IMR-90 (cell line): ENCODE data around the gene HNRNPM. TPM values are rescaled to one million over a fixed set of nuclear protein-coding genes. Genes with fewer than 3 reads are reported as not detected.

Source experiments
- ATAC-seq: fragments of 200-7000 bp; cut with Tn5 transposase; 2 replicates; pipeline ENCODE4 v1.9.1; 2020; ENCODE audit warnings: low read depth, mild to moderate bottlenecking, moderate library complexity
- BruUV-seq: library from RNA; stranded (reverse); fragments of 400-500 nt; replicated peaks from 2 replicates; lab custom pipeline; 2021; lab: Mats Ljungman, UMichigan
- CTCF ChIA-PET: fragments of 300-600 bp; formaldehyde crosslinking; extraction: SDS; loops from one replicate; lab custom pipeline; 2021; ENCODE audit warnings: antibody characterized with exemption; lab: Yijun Ruan, JAX
- POLR2A ChIA-PET: fragments of 300-600 bp; sonication (Branson Sonifier 250); formaldehyde crosslinking; loops from one replicate; lab custom pipeline; 2022; ENCODE audit warnings: antibody characterized with exemption; ENCODE audit not compliant: unreplicated experiment; lab: Charles Lee
- DNase-seq: peaks from one replicate; pipeline ENCODE4 v3.0.0; 2013
- H2AFZ ChIP-seq: replicated peaks from 2 replicates; pipeline ENCODE3; 2013; ENCODE audit warnings: low read length, mild to moderate bottlenecking; ENCODE audit not compliant: poor library complexity
- H2AK5ac ChIP-seq: 2 replicates; pipeline ENCODE4 v1.6.1; 2013; ENCODE audit warnings: low read depth, low read length, inconsistent platforms
- H2AK9ac ChIP-seq: replicated peaks from 2 replicates; pipeline ENCODE3; 2013; ENCODE audit warnings: mild to moderate bottlenecking, low read depth, low read length, moderate library complexity; ENCODE audit not compliant: poor library complexity
- H2BK120ac ChIP-seq: 2 replicates; pipeline ENCODE4 v1.6.1; 2013; ENCODE audit warnings: low read depth, low read length, inconsistent platforms
- H2BK15ac ChIP-seq: 3 replicates; pipeline ENCODE4 v1.6.1; 2013; ENCODE audit warnings: low read depth, low read length, inconsistent platforms
- H2BK20ac ChIP-seq: 2 replicates; pipeline ENCODE4 v1.6.1; 2013; ENCODE audit warnings: low read depth, mild to moderate bottlenecking, inconsistent platforms, low read length, moderate library complexity
- H2BK5ac ChIP-seq: 2 replicates; pipeline ENCODE4 v1.6.1; 2013; ENCODE audit warnings: mild to moderate bottlenecking, low read depth, low read length, inconsistent platforms; ENCODE audit not compliant: poor library complexity, severe bottlenecking
- H3K14ac ChIP-seq: replicated peaks from 2 replicates; pipeline ENCODE4 v1.6.1; 2013; ENCODE audit warnings: low read depth, low read length, inconsistent platforms
- H3K18ac ChIP-seq: 2 replicates; pipeline ENCODE4 v1.6.1; 2013; ENCODE audit warnings: low read depth, low read length, control low read depth
- H3K23ac ChIP-seq: 2 replicates; pipeline ENCODE4 v1.6.1; 2013; ENCODE audit warnings: low read depth, low read length, inconsistent platforms
- H3K27ac ChIP-seq: 2 replicates; pipeline ENCODE4 v1.5.1; 2013; ENCODE audit warnings: mild to moderate bottlenecking, control low read depth, low read length; ENCODE audit not compliant: insufficient read depth
- H3K27me3 ChIP-seq: 2 replicates; pipeline ENCODE4 v1.6.1; 2013; ENCODE audit warnings: low read length; ENCODE audit not compliant: control insufficient read depth, insufficient read depth
- H3K36me3 ChIP-seq: 2 replicates; pipeline ENCODE4 v1.6.1; 2013; ENCODE audit warnings: low read length, mixed read lengths; ENCODE audit not compliant: control insufficient read depth, insufficient read depth
- H3K4ac ChIP-seq: 2 replicates; pipeline ENCODE4 v1.6.1; 2013; ENCODE audit warnings: low read depth, low read length, inconsistent platforms
- H3K4me1 ChIP-seq: 2 replicates; pipeline ENCODE4 v1.6.1; 2013; ENCODE audit warnings: low read length, mixed read lengths; ENCODE audit not compliant: control insufficient read depth, insufficient read depth
- H3K4me2 ChIP-seq: 2 replicates; pipeline ENCODE4 v1.6.1; 2013; ENCODE audit warnings: low read depth, mild to moderate bottlenecking, control low read depth, low read length, moderate library complexity
- H3K4me3 ChIP-seq: 2 replicates; pipeline ENCODE4 v1.5.1; 2013; ENCODE audit warnings: low read depth, mild to moderate bottlenecking, control low read depth, low read length, moderate library complexity; ENCODE audit not compliant: insufficient read depth
- H3K56ac ChIP-seq: 2 replicates; pipeline ENCODE4 v1.6.1; 2013; ENCODE audit warnings: low read length, inconsistent platforms; ENCODE audit not compliant: insufficient read depth; ENCODE audit errors: extremely low read depth
- H3K79me1 ChIP-seq, 2 experiments: 2 replicates each; pipeline ENCODE4 v1.6.1; 2013; ENCODE audit warnings: low read length in 2 of 2, inconsistent platforms in 1 of 2, low read depth in 1 of 2
- H3K9ac ChIP-seq: 2 replicates; pipeline ENCODE4 v1.6.1; 2013; ENCODE audit warnings: low read depth, low read length, control low read depth
- H3K9me1 ChIP-seq: 2 replicates; pipeline ENCODE4 v1.6.1; 2013; ENCODE audit warnings: low read length, inconsistent platforms; ENCODE audit not compliant: insufficient read depth
- H3K9me3 ChIP-seq: 2 replicates; pipeline ENCODE4 v1.6.1; 2013; ENCODE audit warnings: low read length; ENCODE audit not compliant: control insufficient read depth, insufficient read depth
- H4K20me1 ChIP-seq: 2 replicates; pipeline ENCODE4 v1.6.1; 2013; ENCODE audit warnings: low read length, inconsistent platforms; ENCODE audit not compliant: insufficient read depth
- H4K5ac ChIP-seq: 2 replicates; pipeline ENCODE4 v1.6.1; 2013; ENCODE audit warnings: mild to moderate bottlenecking, low read depth, low read length, control low read depth
- H4K8ac ChIP-seq, 2 experiments: 2 replicates each; pipeline ENCODE4 v1.6.1; 2013; ENCODE audit warnings: low read depth in 2 of 2, low read length in 2 of 2, control low read depth in 1 of 2, inconsistent platforms in 1 of 2
- H4K91ac ChIP-seq: 2 replicates; pipeline ENCODE4 v1.6.1; 2013; ENCODE audit warnings: low read depth, low read length, inconsistent platforms; ENCODE audit not compliant: insufficient read depth
- BHLHE40 ChIP-seq: fragments of 150-350 bp; IDR thresholded peaks from 2 replicates; pipeline ENCODE4 v1.6.1; 2016; ENCODE audit warnings: mild to moderate bottlenecking, low read depth, low read length
- CEBPB ChIP-seq: IDR thresholded peaks from 2 replicates; pipeline ENCODE4 v1.6.1; 2012; ENCODE audit warnings: low read depth, low read length, improper control_type of control experiment
- FOS ChIP-seq: fragments of 150-350 bp; IDR thresholded peaks from 2 replicates; pipeline ENCODE4 v1.6.1; 2016; ENCODE audit warnings: low read depth, low read length
- MAFK ChIP-seq: IDR thresholded peaks from 2 replicates; pipeline ENCODE4 v1.6.1; 2012; ENCODE audit warnings: low read depth, low read length, improper control_type of control experiment
- MAZ ChIP-seq: IDR thresholded peaks from 2 replicates; pipeline ENCODE4 v1.6.1; 2012; ENCODE audit warnings: low read depth, mild to moderate bottlenecking, low read length, improper control_type of control experiment, moderate library complexity, borderline replicate concordance
- MXI1 ChIP-seq: IDR thresholded peaks from 2 replicates; pipeline ENCODE4 v1.6.1; 2012; ENCODE audit warnings: low read depth, mild to moderate bottlenecking, low read length, moderate library complexity, borderline replicate concordance
- POLR2A ChIP-seq: IDR thresholded peaks from 2 replicates; pipeline ENCODE4 v1.6.1; 2012; ENCODE audit warnings: mild to moderate bottlenecking, low read depth, low read length
- RAD21 ChIP-seq: IDR thresholded peaks from 2 replicates; pipeline ENCODE4 v1.6.1; 2012; ENCODE audit warnings: low read length, improper control_type of control experiment
- RFX5 ChIP-seq: IDR thresholded peaks from 2 replicates; pipeline ENCODE4 v1.8.0; 2012; ENCODE audit warnings: low read depth, mild to moderate bottlenecking, low read length, moderate library complexity
- SMC3 ChIP-seq: fragments of 150-350 bp; IDR thresholded peaks from 2 replicates; pipeline ENCODE4 v1.6.1; 2016; ENCODE audit warnings: low read depth, mild to moderate bottlenecking, antibody characterized with exemption, low read length, moderate library complexity
- WGBS, 2 experiments: methylation state at CpG; one replicate each; pipeline versions ENCODE4 v1.1.5 to v1.1.7; 2013; ENCODE audit warnings: missing lambda C conversion rate in 2 of 2; ENCODE audit not compliant: insufficient read length in 1 of 2; ENCODE audit errors: extremely low coverage in 2 of 2; 5-methylcytosine and 5-hydroxymethylcytosine counted together
- dilution Hi-C: fragments of 300-500 bp; cut with HindIII; formaldehyde crosslinking; loops from one replicate; pipeline ENCODE4 v1.14.3; 2018; ENCODE audit warnings: low sequenced_read_pairs; ENCODE audit not compliant: unreplicated experiment
- in situ Hi-C: fragments of 300-500 bp; cut with MboI; formaldehyde crosslinking; loops from 3 replicates; pipeline ENCODE4 v1.14.3; 2019; ENCODE audit warnings: low sequenced_read_pairs, inconsistent platforms, mixed read lengths
- intact Hi-C: fragments of 100-400 bp; cut with micrococcal nuclease; formaldehyde crosslinking; loops from 2 replicates; pipeline ENCODE4 v1.10.0; 2022
- polyA plus RNA-seq, 3 experiments: library from polyadenylated mRNA; depleted of rRNA; stranded (reverse); fragments of >200 nt; gene quantifications; 2 replicates each; pipeline ENCODE4 v1.2.3, GENCODE V29; 2012; ENCODE audit warnings: low replicate concordance in 1 of 3
- total RNA-seq: library from RNA; depleted of rRNA; stranded (reverse); fragments of >200 nt; gene quantifications from 2 replicates; pipeline ENCODE4 v1.2.3, GENCODE V29; 2012
- TF ChIP-seq, protein P1 (sequence below): conservative IDR thresholded peaks from 2 replicates; pipeline ENCODE4 v1.5.1; 2012; ENCODE audit warnings: mild to moderate bottlenecking, low read depth, low read length, improper control_type of control experiment
- TF ChIP-seq, protein P2 (sequence below): fragments of 150-350 bp; IDR thresholded peaks from 2 replicates; pipeline ENCODE4 v1.6.1; 2016; ENCODE audit warnings: low read depth, mild to moderate bottlenecking, low read length, moderate library complexity, borderline replicate concordance
- TF ChIP-seq, protein P3 (sequence below): fragments of 150-350 bp; IDR thresholded peaks from 2 replicates; pipeline ENCODE4 v1.6.1; 2017; ENCODE audit warnings: mild to moderate bottlenecking, antibody characterized with exemption, low read length, low read depth

HNRNPM gene
- total and polyA plus RNA-seq, 2 of the 4 experiments (the other 2 are of a cell fraction) = 75.6 to 197 TPM

DNA sequence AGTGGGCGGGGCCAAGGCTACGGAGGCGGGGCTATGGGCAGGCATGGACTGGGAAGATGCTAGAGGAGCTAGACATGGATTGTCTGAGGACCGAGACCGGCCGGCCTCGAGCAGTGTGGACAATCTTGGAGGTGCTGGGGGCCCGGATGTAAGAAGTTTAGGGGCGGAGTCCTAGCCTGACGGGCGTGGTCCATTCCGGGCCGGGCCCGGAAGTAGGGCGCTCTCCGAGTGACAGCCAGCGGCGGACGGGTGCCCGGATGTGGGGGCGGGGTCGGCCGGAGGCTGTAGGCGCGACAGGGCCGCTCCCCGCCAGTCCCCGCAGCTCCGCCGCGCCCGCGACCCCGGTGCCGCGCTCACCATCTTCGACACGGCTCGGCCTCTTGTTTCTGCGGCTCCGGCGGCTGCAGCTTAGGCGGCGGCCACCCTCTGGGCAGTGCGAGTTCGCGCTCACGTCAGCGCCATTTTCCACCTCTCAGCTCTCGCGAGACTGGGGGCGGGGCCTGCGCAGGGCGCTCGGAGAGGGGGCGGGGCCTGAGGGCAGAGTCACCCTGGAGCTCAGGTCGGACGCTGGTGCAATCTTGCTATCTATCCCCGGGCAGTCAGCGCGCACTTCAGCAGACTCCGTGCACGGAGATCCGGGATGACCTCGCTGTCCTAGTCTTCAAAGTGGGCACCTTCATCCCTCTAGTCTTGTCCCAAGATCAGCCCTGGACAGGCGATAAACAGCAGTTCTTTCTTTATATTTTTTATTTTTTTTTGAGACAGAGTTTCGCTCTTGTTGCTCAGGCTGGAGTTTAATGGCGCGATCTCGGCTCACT lies 69.1 kb downstream of the HNRNPM start, which contains the start of gene ZNF414:
Gene ZNF414, minus strand, starts transcription at position 481 of the 818 bp plus-strand sequence. Its CDS starts 121 bp downstream, at position 360.
- Histone ChIP-seq H3K9ac (peak within 1 kb of the TSS; percentile 91), H3K9me1 (peaks cover 10% of the 10 kb centered on the region), H3K79me1 (peaks cover 6 to 17% of the 10 kb centered on the region in 2 experiments; a peak in 3 of 4 replicates), H3K4me3 (peak within 1 kb of the TSS; percentile 84), H2BK20ac (peak within 1 kb of the TSS; percentile 35; the same call in 1 of the 2 replicates), H4K8ac (peak within 1 kb of the TSS; percentile 72 to 99), H2AK9ac (peak within 1 kb of the TSS; percentile 91), H3K27me3 (no peaks in the 10 kb centered on the region), H3K4me1 (peaks cover 11% of the 10 kb centered on the region), H3K56ac (peak within 1 kb of the TSS; percentile 88), H3K23ac (peak within 1 kb of the TSS; percentile 91), H2AFZ (peak within 1 kb of the TSS; percentile 100), H2AK5ac (peak within 1 kb of the TSS; percentile 89), H3K4me2 (peak within 1 kb of the TSS; percentile 97), H2BK5ac (peak within 1 kb of the TSS; percentile 99), H3K27ac (peak within 1 kb of the TSS; percentile 98), H2BK15ac (no peak within 1 kb of the TSS; the same call in 2 of the 3 replicates), H4K91ac (peak within 1 kb of the TSS; percentile 96), H3K9me3 (no peaks in the 10 kb centered on the region), H4K5ac (peak within 1 kb of the TSS; percentile 97), H3K18ac (peak within 1 kb of the TSS; percentile 93), H2BK120ac (peak within 1 kb of the TSS; percentile 91), H3K14ac (peak within 1 kb of the TSS; percentile 94), H3K4ac (peak within 1 kb of the TSS; percentile 94), H4K20me1 (no peaks in the 10 kb centered on the region), H3K36me3 (peaks cover 2% of the 10 kb centered on the region; the same call in 1 of the 2 replicates)
- ATAC-seq (peak; percentile 96), DNase-seq (peak; percentile 95)
- no TSS peak for BruUV-seq
- intact Hi-C loops = no loop called here
- CTCF ChIA-PET = interaction anchor here (0.6 to 1.1 kb wide), 2 partner anchors 8 to 37 kb away, joined by 3 to 4 read pairs; no protein-coding TSS in a partner anchor
- in situ Hi-C loops = no loop called here
- dilution Hi-C loops = no loop called here
- 1% methylated on average over 45 of the region's 70 CpGs; no CpG with 5 or more reads in 1 of the 2 experiments for WGBS, 2 experiments
- POLR2A ChIA-PET = interaction anchor here (0.5 to 1.5 kb wide), 9 partner anchors 9 to 1810 kb away, joined by 3 to 11 read pairs (median 4); no protein-coding TSS in a partner anchor
- TF ChIP-seq MXI1 = peak; percentile 56; the same call in 1 of the 2 replicates
- TF ChIP-seq POLR2A = peak; percentile 86
- TF ChIP-seq, protein P1, sequence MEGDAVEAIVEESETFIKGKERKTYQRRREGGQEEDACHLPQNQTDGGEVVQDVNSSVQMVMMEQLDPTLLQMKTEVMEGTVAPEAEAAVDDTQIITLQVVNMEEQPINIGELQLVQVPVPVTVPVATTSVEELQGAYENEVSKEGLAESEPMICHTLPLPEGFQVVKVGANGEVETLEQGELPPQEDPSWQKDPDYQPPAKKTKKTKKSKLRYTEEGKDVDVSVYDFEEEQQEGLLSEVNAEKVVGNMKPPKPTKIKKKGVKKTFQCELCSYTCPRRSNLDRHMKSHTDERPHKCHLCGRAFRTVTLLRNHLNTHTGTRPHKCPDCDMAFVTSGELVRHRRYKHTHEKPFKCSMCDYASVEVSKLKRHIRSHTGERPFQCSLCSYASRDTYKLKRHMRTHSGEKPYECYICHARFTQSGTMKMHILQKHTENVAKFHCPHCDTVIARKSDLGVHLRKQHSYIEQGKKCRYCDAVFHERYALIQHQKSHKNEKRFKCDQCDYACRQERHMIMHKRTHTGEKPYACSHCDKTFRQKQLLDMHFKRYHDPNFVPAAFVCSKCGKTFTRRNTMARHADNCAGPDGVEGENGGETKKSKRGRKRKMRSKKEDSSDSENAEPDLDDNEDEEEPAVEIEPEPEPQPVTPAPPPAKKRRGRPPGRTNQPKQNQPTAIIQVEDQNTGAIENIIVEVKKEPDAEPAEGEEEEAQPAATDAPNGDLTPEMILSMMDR = no peak
- TF ChIP-seq MAZ = peak; percentile 85; the same call in 1 of the 2 replicates
- TF ChIP-seq, protein P2, sequence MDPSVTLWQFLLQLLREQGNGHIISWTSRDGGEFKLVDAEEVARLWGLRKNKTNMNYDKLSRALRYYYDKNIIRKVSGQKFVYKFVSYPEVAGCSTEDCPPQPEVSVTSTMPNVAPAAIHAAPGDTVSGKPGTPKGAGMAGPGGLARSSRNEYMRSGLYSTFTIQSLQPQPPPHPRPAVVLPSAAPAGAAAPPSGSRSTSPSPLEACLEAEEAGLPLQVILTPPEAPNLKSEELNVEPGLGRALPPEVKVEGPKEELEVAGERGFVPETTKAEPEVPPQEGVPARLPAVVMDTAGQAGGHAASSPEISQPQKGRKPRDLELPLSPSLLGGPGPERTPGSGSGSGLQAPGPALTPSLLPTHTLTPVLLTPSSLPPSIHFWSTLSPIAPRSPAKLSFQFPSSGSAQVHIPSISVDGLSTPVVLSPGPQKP = no peak; the same call in 1 of the 2 replicates
- peak; percentile 80 for TF ChIP-seq CEBPB
- TF ChIP-seq, protein P3, sequence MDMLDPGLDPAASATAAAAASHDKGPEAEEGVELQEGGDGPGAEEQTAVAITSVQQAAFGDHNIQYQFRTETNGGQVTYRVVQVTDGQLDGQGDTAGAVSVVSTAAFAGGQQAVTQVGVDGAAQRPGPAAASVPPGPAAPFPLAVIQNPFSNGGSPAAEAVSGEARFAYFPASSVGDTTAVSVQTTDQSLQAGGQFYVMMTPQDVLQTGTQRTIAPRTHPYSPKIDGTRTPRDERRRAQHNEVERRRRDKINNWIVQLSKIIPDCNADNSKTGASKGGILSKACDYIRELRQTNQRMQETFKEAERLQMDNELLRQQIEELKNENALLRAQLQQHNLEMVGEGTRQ = no peak
- TF ChIP-seq RFX5 = no peak
- TF ChIP-seq BHLHE40 = no peak
- TF ChIP-seq RAD21 = no peak
- no peak for TF ChIP-seq FOS
- TF ChIP-seq MAFK = no peak
- TF ChIP-seq SMC3 = no peak
